Measurements from ENCODE around the gene AK9.

DNA sequence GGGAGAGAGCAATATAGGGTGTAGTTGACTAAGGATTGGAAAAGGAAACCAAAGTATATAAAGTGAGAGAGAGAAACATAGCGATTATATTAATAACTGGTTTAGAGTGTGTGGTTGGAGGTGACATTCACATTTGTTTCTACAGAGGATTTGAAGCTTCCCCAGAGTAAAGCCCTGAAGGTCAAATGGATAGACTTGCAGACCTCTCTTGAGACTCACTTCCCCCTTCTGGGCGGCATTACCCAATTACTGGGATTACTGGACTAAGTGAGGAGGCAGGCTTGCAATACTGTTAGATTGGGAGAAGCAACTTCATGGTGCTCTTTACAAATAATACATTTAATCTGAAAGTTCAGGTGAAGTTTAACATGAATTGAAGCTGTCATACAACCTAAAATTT, 10.8 kb upstream of the AK9 start:
- TF ChIP-seq, protein P1, sequence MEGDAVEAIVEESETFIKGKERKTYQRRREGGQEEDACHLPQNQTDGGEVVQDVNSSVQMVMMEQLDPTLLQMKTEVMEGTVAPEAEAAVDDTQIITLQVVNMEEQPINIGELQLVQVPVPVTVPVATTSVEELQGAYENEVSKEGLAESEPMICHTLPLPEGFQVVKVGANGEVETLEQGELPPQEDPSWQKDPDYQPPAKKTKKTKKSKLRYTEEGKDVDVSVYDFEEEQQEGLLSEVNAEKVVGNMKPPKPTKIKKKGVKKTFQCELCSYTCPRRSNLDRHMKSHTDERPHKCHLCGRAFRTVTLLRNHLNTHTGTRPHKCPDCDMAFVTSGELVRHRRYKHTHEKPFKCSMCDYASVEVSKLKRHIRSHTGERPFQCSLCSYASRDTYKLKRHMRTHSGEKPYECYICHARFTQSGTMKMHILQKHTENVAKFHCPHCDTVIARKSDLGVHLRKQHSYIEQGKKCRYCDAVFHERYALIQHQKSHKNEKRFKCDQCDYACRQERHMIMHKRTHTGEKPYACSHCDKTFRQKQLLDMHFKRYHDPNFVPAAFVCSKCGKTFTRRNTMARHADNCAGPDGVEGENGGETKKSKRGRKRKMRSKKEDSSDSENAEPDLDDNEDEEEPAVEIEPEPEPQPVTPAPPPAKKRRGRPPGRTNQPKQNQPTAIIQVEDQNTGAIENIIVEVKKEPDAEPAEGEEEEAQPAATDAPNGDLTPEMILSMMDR (IDR thresholded peaks at IDR 0.05), result no peak
- no peak for TF ChIP-seq POLR2A (IDR thresholded peaks at IDR 0.05)
- no peak for TF ChIP-seq EP300 (IDR thresholded peaks at IDR 0.05)
